Panc1 (cell line): ENCODE results near the gene DCLK2.

Experiments used
- TCF7L2 ChIP-seq: IDR thresholded peaks from 2 replicates; pipeline ENCODE4 v1.6.1; 2011; ENCODE audit warnings: mild to moderate bottlenecking, low read depth, low read length, inconsistent platforms
- TF ChIP-seq, protein P1 (sequence below): fragments of 450-650 bp; IDR thresholded peaks from 2 replicates; pipeline ENCODE4 v1.5.1; 2017; ENCODE audit warnings: mild to moderate bottlenecking

DNA sequence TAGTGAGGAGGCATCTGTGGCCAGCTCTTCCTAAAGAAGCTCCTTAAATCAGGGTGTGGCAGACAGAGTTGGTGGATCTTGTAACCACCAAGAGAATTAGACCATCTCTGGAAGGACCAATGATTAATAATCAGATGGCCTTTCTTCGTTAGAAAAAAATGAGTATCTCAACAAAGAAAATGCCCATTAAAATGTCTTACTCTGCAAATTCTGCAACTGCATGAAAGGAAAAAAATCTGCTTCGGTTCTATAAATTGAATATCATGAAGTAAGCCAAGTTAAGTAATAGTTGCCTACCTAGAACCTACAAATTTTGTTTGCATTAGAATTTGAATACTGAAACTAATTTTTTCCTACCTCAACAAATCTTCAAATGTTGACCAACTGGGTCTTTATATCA, 4.2 kb upstream of the DCLK2 start:
- TF ChIP-seq TCF7L2: no peak
- TF ChIP-seq, protein P1, sequence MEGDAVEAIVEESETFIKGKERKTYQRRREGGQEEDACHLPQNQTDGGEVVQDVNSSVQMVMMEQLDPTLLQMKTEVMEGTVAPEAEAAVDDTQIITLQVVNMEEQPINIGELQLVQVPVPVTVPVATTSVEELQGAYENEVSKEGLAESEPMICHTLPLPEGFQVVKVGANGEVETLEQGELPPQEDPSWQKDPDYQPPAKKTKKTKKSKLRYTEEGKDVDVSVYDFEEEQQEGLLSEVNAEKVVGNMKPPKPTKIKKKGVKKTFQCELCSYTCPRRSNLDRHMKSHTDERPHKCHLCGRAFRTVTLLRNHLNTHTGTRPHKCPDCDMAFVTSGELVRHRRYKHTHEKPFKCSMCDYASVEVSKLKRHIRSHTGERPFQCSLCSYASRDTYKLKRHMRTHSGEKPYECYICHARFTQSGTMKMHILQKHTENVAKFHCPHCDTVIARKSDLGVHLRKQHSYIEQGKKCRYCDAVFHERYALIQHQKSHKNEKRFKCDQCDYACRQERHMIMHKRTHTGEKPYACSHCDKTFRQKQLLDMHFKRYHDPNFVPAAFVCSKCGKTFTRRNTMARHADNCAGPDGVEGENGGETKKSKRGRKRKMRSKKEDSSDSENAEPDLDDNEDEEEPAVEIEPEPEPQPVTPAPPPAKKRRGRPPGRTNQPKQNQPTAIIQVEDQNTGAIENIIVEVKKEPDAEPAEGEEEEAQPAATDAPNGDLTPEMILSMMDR: no peak
